Measurements from ENCODE around the gene ST8SIA5.

DNA sequence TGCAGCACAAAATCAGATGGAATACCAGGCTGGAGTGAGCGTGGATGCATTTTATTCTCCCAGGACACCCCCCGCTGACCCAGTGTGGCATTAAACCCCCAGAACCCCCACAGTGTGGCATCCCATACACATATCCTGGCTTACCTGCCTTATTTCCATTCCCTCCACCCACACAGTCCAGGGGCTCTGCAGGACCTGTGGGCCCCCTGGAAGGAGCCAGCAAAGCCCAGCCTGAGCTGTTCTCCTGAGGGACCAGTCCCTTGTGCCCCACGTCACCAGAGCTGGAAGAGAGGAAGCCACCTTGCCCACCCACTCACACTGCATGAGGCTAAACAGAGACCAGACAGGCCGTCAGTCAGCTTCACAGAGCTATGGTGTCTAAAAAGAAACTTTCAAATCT lies 20.1 kb downstream of the ST8SIA5 start:
- TF ChIP-seq, protein P1, sequence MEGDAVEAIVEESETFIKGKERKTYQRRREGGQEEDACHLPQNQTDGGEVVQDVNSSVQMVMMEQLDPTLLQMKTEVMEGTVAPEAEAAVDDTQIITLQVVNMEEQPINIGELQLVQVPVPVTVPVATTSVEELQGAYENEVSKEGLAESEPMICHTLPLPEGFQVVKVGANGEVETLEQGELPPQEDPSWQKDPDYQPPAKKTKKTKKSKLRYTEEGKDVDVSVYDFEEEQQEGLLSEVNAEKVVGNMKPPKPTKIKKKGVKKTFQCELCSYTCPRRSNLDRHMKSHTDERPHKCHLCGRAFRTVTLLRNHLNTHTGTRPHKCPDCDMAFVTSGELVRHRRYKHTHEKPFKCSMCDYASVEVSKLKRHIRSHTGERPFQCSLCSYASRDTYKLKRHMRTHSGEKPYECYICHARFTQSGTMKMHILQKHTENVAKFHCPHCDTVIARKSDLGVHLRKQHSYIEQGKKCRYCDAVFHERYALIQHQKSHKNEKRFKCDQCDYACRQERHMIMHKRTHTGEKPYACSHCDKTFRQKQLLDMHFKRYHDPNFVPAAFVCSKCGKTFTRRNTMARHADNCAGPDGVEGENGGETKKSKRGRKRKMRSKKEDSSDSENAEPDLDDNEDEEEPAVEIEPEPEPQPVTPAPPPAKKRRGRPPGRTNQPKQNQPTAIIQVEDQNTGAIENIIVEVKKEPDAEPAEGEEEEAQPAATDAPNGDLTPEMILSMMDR (IDR thresholded peaks at IDR 0.05 in 2 of 3, conservative IDR thresholded peaks at IDR 0.05 in 1 of 3; ENCODE audit: control insufficient read depth in 2 of 3, extremely low read depth in 1 of 3, insufficient read depth in 1 of 3, low read depth in 3 of 3, low read length in 3 of 3), result no peak
- TF ChIP-seq RAD51 (IDR thresholded peaks at IDR 0.05), result no peak
- TF ChIP-seq ESRRA (IDR thresholded peaks at IDR 0.05; ENCODE audit: low read length), result no peak
- no peak for TF ChIP-seq SMC3 (IDR thresholded peaks at IDR 0.05; ENCODE audit: borderline replicate concordance, low read length)
- TF ChIP-seq HDGF (IDR thresholded peaks at IDR 0.05), result no peak
